Head of caudate nucleus (tissue), 42 donors: ENCODE results near the gene SKP1.

Experiments used
- DNase-seq, 42 donors: peaks; one replicate each; pipeline versions ENCODE4 v3.0.0 to v3.0.0-alpha.2; 2020 to 2021; ENCODE audit warnings: mixed read lengths in 7 of 42
- intact Hi-C: fragments of 100-400 bp; cut with DNase I; formaldehyde crosslinking; loops from one replicate; pipeline ENCODE4 v1.15.0; 2022

The SKP1 gene

DNA sequence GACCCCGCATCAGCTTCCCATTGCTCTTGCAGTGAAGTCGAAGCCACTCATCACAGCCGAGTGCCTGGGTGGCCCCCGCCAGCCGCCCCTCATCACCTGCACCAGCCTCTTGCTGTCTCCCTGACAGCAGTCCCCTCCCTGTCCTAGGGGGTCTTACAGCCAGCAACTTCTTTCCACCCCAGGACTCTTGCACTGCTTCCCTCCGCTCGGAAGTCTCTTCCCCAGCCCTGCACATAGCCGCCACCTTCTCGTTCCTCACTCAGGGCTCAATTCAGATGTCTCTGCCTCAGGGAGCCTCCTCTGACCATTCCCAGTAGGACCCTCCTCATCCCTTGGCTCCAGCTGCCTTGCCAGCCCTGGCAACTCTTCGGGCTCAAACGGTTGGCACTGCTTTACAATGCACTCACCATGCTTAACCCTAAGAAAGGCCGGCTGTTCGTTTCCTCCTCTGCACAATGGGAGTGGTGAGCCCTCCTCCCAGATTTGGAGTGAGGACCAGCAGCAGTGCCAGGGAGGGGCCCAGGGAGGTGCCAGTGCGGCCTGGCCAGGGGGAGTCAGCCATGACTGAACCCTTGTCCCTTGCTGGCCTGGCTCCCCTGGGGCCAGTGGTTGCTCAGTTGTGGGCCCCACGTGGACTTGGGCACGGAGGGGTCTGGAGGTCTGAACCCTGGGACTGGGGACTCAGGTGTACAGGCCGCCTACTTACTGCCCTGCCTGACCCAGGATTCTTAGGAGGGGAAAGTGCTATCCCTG, 56.2 kb downstream of the SKP1 start:
- no peak for DNase-seq
- intact Hi-C loops = no loop called here

DNA sequence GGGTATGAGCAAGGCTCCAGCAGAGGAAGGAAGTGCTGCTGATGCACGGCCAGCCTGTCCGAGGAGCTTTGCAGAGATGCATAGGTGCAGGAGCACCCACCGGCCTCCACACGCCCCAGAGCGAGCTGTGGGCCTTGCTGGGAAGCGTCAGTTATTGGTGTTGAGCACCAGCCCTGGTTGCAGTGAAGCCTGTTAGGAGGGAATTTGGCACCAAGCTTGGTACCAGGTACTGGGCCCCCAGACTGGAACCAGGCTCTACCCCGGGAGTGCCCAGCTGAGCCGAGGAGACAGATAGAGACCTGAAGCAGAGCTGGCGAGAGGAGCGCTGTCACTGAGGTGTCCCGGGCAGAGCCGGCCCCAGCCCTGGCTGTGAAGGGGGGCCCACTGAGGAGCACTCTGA, 57.0 kb downstream of the SKP1 start:
- DNase-seq = no peak
- intact Hi-C loops = no loop called here

DNA sequence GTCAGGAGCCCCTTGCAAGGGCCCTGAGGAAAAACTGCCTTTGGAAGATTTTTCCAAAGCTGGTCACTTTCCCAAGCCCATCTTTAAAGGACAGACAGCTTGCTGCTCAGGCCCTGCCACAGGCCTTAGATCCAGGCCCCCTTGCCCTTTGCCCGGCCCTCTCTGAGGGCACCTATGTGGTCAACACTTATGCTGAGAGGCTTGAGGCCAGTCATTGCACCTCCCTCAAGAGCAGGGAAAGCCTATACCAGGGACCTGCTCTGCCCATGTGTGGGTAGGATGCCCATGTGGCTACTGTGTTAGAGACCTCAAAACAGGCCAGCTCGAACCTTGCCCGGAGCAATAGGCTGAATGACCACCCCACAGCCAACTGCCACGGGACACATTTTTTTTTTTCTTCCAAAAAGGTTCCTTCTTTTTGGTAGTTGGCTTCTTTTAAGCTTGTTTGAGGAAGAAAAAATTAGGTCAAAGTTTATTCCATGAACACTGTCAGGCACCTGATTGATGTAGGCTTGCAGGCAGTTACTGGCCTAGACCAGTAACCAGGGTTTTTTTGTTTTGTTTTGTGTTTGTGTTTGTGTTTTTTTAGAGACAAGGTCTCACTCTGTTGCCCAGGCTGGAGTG, 58.4 kb downstream of the SKP1 start:
- no peak for DNase-seq
- intact Hi-C loops = no loop called here

DNA sequence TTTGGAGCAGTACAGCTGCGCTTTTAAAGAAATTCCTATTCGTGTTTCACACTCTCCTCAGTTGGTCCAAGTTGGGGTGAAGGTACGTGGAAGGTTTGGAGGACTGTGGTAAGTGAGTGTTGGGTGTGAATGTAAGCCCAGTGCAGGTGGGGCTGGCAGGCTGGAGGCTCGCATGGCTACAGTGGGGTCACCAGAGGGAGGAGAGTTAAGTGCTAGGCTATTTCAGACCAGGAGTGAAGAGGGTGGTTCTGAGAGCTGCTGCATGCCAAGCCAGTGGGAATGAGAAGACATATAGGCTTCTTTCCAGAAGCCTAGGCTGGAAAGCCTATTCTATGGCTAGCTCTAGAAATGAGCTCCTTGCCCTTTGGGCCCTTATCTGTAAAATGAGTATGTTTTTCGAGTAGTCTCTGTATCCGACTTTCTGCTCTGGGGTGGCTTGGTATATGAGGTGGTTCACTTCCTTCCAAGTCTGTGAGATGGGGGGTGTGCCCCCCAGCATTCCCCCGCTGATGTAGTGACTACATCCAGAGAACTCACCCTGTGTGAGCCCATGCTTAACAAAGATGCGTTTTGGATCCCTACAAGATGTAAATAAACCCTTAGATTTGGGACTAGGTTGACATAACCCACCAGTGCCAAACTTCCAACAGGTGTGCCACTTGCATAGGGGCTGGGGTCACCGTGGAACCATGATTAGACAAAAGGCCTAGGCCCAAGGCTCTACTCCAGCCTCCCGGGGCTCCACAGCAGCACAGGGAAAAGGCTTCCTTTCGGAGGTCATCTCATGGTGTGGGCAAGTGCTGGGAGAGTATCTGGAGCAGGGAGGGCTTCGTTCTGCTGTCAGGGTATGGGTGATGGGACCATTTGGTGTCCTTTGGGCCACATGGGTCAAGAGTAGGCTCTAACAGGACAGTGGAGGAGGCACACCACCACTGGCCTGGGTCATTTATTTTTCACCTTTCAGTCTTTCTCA, 59.7 kb downstream of the SKP1 start:
- no peak for DNase-seq
- intact Hi-C loops = no loop called here

DNA sequence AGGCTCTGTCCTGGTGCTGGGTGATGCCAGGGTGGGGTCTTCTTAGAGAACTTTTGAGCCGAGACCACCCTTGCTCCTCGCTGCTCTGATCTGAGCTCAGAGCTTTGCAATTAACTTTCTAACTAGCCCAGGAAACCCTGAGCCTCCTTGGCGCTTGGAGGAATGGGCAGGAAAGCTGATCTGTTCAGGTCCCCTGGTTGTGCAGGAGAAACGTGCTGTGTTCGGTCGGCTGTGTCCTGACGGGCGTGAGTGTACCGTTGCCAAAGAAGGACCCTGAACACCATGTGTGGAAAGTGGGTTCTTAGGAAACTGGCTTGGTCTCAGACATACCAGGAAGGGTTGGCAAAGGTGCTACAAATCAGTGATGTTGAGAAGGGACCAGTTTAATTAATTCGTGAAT, 60.5 kb downstream of the SKP1 start:
- DNase-seq = no peak
- intact Hi-C loops = no loop called here

GRCh38 chr5:134115806-134116175, 61.0 kb downstream of the SKP1 start:
- intact Hi-C loops = no loop called here
- DNase-seq = no peak

- DNase-seq = no peak
- intact Hi-C loops = no loop called here
Measured at GRCh38 chr5:134114886-134115805, 61.6 kb downstream of the SKP1 start.

GRCh38 chr5:134113902-134114875, 62.6 kb downstream of the SKP1 start, which contains the start of gene TCF7:
Gene TCF7 (plus strand): TSS chr5:134114681. CDS start chr5:134114907, 226 bp downstream.
- intact Hi-C loops = no loop called here
- DNase-seq = peak in 40 of 42 donors; percentile 22 to 78 (median 58)

GRCh38 chr5:134113363-134113889, 63.3 kb downstream of the SKP1 start:
- intact Hi-C loops = no loop called here
- no peak for DNase-seq

GRCh38 chr5:134112726-134113362, 63.9 kb downstream of the SKP1 start:
- DNase-seq = no peak
- intact Hi-C loops = no loop called here

DNA sequence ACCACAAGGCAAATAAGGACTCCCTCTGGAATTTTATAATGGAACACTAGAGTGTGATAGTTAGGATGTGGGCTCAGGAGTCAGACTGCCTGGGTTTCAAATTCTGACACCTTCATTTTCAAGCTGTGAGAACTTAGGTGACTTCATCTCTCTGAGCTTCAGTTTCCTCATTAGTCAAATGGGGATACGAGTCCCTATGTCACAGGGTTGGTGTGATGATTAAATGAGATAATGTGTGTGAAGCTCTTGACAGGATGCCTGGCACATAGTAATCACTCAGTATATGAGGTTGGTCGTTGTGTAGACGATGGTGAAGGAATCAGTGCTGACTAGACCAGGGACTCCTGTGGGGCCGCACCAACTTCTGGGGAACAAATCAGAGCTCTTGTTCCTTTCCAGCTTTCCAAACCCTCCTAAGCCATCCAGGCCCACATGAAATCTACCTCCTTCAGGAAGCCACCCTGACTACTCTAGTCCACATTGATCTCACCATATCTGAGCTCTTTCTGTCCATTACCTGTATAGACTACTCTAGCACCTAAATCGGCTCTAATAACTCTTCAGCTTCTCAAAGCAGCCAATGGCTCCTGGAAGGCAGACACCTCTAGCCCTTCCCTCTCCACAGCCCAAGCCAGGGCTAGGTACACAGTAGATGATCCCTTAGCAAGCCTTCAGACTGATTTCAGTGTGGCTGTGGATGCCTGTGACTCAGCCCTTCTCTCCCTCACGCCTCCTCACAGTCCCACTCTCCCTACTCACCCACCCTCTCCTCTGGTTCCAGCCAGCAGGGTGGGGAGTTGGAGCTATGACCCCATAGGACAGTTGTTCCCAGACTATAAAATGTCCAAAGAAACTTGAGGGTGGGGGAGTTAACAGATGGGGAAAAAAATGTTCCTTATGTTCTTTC, 64.8 kb downstream of the SKP1 start:
- peak in 3 of 42 donors; percentile 26 to 56 (median 35) for DNase-seq
- intact Hi-C loops = no loop called here

DNA sequence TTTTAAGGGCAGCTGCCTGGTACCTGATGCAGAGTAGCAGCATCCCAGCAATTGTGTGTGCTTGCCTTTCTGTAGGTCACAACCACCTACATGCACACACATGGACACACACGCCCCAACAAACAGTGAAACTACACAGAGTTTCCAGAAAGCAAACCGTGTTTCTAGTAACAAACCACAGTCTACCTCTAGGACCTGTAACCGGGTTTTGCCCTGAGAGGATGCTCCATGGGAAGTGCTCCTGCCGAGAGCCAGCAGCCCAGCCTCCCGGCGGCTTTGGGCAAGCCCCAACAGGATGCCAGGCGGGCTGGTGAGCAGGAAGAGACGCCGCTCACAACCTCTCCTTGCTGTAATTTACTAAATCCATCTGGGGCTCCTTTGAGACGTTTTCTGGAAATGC, 66.4 kb downstream of the SKP1 start:
- DNase-seq = no peak

DNA sequence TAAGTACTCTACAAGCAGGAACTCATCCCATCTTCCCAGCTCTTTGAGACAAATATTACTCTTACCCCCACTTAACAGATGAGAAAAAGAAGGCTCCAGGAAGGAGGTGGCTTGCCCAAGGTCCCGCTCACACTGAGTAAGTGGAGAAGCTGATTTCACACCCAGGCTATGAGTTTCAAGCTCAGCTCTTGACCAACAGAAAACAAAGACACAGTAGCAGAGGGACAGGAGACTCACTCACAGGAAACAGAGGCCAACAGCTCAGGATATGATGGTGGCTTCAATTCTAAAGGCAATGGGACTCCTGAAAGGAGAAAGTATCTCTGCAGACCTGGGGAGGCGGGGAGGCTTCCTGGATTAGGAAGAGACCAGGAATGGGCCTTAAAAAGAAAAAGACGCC, 69.0 kb downstream of the SKP1 start:
- intact Hi-C loops = no loop called here

More for the DNA sequence above, 66.4 kb downstream of the SKP1 start:
- intact Hi-C loops = no loop called here

DNA sequence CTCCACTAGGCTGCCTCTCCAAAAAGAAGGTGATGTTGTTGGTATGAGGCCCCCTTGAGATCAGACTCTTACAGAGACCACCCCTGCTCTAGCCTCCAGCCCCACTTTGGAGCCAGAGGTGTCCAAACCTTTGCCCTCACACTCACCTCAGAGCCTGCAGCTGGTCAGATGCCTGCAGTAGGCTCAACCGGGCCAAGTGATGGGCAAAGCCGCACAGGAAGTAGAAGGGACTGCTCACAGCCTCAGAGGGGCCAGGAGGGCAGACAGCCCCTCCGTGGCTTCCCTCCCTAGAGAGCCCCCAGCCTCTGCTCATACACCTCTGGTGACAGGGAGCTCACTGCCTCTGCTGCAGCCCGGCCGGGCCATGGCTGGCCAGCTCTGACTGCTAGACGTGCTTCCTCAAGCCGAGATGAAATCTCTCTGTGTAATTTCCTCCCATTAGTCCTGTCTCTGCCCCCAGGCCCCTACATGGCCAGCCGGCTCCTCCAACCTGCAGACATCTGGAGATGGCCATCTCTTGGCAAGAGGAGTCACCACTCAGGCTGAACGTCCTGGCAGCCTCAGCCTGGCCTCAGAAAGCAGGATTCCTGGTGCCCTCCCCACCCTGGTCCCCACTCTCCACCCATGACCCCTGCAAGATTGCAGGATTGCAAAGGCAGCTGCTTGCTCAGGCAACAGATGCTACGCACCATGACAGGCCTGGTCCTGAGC, 69.6 kb downstream of the SKP1 start:
- intact Hi-C loops = no loop called here
- DNase-seq = no peak

More for the DNA sequence above, 69.0 kb downstream of the SKP1 start:
- DNase-seq = no peak

- DNase-seq = no peak
Measured at GRCh38 chr5:134103998-134104654, 72.6 kb downstream of the SKP1 start.

More at GRCh38 chr5:134103998-134104654, 72.6 kb downstream of the SKP1 start:
- intact Hi-C loops = no loop called here
